Neural progenitor cell (in vitro differentiated cells): ENCODE results near the gene SLC43A2. TPM values are rescaled to one million over a fixed set of nuclear protein-coding genes. Genes with fewer than 3 reads are reported as not detected.

ENCODE experiments used
- DNase-seq: peaks from one replicate; pipeline ENCODE4 v3.0.0-alpha.2; 2016; ENCODE audit warnings: low spot score
- H2AFZ ChIP-seq: fragments of 200-600 bp; sonication (generic); replicated peaks from 2 replicates; pipeline ENCODE4 v1.6.1; 2016; ENCODE audit warnings: antibody characterized with exemption
- H3F3A ChIP-seq: fragments of 200-600 bp; sonication (generic); 2 replicates; pipeline ENCODE4 v1.6.1; 2016; ENCODE audit warnings: antibody characterized with exemption, low read depth
- H3K27ac ChIP-seq: fragments of 200-600 bp; sonication (generic); 2 replicates; pipeline ENCODE4 v1.5.1; 2016; ENCODE audit warnings: mild to moderate bottlenecking
- H3K27me3 ChIP-seq: fragments of 200-600 bp; sonication (generic); 2 replicates; pipeline ENCODE4 v1.6.1; 2016; ENCODE audit warnings: mild to moderate bottlenecking, moderate library complexity
- H3K36me3 ChIP-seq: fragments of 200-600 bp; sonication (generic); 2 replicates; pipeline ENCODE4 v1.5.1; 2016
- H3K4me1 ChIP-seq: fragments of 200-600 bp; sonication (generic); 2 replicates; pipeline ENCODE4 v1.6.1; 2016; ENCODE audit warnings: mixed run types
- H3K4me2 ChIP-seq: fragments of 200-600 bp; sonication (generic); 2 replicates; pipeline ENCODE4 v1.6.1; 2016
- H3K4me3 ChIP-seq: fragments of 200-600 bp; sonication (generic); 2 replicates; pipeline ENCODE4 v1.5.1; 2016
- H3K79me2 ChIP-seq: fragments of 200-600 bp; sonication (generic); 2 replicates; pipeline ENCODE4 v1.6.1; 2016; ENCODE audit warnings: low read depth
- H3K9ac ChIP-seq: fragments of 200-600 bp; sonication (generic); 2 replicates; pipeline ENCODE4 v1.6.1; 2016
- H3K9me3 ChIP-seq: fragments of 200-600 bp; sonication (generic); 2 replicates; pipeline ENCODE4 v1.5.1; 2016; ENCODE audit warnings: low read depth
- H4K20me1 ChIP-seq: fragments of 200-600 bp; sonication (generic); 2 replicates; pipeline ENCODE4 v1.6.1; 2016; ENCODE audit warnings: low read depth
- H3K27ac Mint-ChIP-seq: 3 replicates; pipeline ENCODE4 v1.8.0; 2021; ENCODE audit warnings: mixed read lengths
- H3K27me3 Mint-ChIP-seq: 2 replicates; pipeline ENCODE4 v1.8.0; 2022; ENCODE audit warnings: low read depth, mild to moderate bottlenecking, inconsistent platforms, moderate library complexity, mixed read lengths; ENCODE audit not compliant: insufficient read depth
- H3K36me3 Mint-ChIP-seq: 3 replicates; pipeline ENCODE4 v1.8.0; 2021; ENCODE audit warnings: mixed read lengths
- H3K4me1 Mint-ChIP-seq: 3 replicates; pipeline ENCODE4 v1.8.0; 2021; ENCODE audit warnings: mixed read lengths
- H3K4me3 Mint-ChIP-seq: 3 replicates; pipeline ENCODE4 v1.8.0; 2021; ENCODE audit warnings: mild to moderate bottlenecking, moderate library complexity, mixed read lengths
- H3K9me3 Mint-ChIP-seq: 3 replicates; pipeline ENCODE4 v1.8.0; 2020; ENCODE audit warnings: mixed read lengths
- EZH2 ChIP-seq: fragments of 200-600 bp; sonication (generic); IDR thresholded peaks from 2 replicates; pipeline ENCODE4 v1.6.1; 2017; ENCODE audit warnings: antibody characterized with exemption, mild to moderate bottlenecking, moderate library complexity
- EZH2phosphoT487 ChIP-seq: fragments of 200-600 bp; sonication (generic); IDR thresholded peaks from 2 replicates; pipeline ENCODE4 v1.6.1; 2017; ENCODE audit warnings: antibody characterized with exemption
- total RNA-seq: library from RNA; depleted of rRNA; stranded (reverse); fragments of >200 nt; gene quantifications from 2 replicates; pipeline ENCODE4 v1.2.3, GENCODE V29; 2015; ENCODE audit warnings: low replicate concordance
- TF ChIP-seq, protein P1 (sequence below): fragments of 200-600 bp; sonication (generic); IDR thresholded peaks from 2 replicates; pipeline ENCODE4 v1.5.1; 2017; ENCODE audit warnings: antibody characterized with exemption, mild to moderate bottlenecking

Gene SLC43A2
- total RNA-seq, 1 donor from 2014 or later, result 6.8 TPM

DNA sequence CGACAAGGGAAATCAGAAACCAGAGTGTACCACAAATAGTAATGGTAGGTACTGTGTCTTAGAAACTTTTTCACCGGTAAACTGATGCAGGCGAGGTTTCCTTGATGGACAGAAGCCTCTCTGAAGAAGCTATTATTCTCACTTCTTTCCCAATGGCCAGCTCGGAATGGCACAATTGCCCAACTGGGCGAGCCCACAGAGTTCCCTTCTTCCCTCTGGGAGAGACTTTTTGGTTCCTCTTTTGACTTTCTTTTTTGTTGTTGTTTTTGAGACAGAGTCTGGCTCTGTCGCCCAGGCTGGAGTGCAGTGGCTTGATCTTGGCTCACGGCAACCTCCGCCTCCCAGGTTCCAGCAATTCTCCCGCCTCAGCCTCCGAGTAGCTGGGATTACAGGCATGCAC lies 16.9 kb downstream of the SLC43A2 start:
- H2AFZ ChIP-seq, result no peak overlapping the region
- H3K4me2 ChIP-seq, result no peak overlapping the region
- H3K4me1 ChIP-seq, result no peaks in the 10 kb centered on the region
- no peak overlapping the region for H3K27ac ChIP-seq
- no peaks in the 10 kb centered on the region for H3K36me3 ChIP-seq
- no peaks in the 10 kb centered on the region for H3K79me2 ChIP-seq
- H3F3A ChIP-seq, result no peaks in the 10 kb centered on the region
- no peaks in the 10 kb centered on the region for H3K27me3 ChIP-seq
- no peak overlapping the region for H3K27ac Mint-ChIP-seq
- H3K9me3 Mint-ChIP-seq, result no peaks in the 10 kb centered on the region
- DNase-seq, result no peak
- H3K27me3 Mint-ChIP-seq, result no peaks in the 10 kb centered on the region
- H3K4me3 ChIP-seq, result no peak overlapping the region
- peaks cover 6% of the 10 kb centered on the region for H3K36me3 Mint-ChIP-seq
- no peak overlapping the region for H3K4me3 Mint-ChIP-seq
- H3K9me3 ChIP-seq, result no peaks in the 10 kb centered on the region
- no peak overlapping the region for H3K9ac ChIP-seq
- H3K4me1 Mint-ChIP-seq, result peaks cover 8% of the 10 kb centered on the region
- H4K20me1 ChIP-seq, result no peaks in the 10 kb centered on the region
- TF ChIP-seq EZH2phosphoT487 (no peak), EZH2 (no peak)
- TF ChIP-seq, protein P1, sequence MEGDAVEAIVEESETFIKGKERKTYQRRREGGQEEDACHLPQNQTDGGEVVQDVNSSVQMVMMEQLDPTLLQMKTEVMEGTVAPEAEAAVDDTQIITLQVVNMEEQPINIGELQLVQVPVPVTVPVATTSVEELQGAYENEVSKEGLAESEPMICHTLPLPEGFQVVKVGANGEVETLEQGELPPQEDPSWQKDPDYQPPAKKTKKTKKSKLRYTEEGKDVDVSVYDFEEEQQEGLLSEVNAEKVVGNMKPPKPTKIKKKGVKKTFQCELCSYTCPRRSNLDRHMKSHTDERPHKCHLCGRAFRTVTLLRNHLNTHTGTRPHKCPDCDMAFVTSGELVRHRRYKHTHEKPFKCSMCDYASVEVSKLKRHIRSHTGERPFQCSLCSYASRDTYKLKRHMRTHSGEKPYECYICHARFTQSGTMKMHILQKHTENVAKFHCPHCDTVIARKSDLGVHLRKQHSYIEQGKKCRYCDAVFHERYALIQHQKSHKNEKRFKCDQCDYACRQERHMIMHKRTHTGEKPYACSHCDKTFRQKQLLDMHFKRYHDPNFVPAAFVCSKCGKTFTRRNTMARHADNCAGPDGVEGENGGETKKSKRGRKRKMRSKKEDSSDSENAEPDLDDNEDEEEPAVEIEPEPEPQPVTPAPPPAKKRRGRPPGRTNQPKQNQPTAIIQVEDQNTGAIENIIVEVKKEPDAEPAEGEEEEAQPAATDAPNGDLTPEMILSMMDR, result no peak

DNA sequence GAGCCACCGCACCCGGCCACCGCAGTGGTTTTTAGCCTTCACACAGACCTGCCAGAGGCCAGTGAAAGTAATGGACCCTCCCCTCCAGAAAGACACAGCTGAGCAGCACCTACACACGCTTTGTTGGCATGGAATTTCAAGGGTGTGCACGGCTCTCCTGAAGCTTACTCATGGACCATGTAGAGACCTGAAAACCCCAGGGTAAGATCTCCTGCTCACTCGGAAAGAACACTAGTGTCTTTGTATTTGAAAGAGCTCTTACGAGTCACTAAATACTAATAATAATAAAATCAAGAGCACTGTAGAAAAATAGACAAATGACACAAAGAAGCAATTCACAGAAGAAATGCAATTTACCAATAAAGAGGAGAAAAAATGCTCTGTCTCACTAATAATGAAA lies 20.0 kb downstream of the SLC43A2 start:
- Histone ChIP-seq H3K9me3 (no peaks in the 10 kb centered on the region), H3F3A (peaks cover 5% of the 10 kb centered on the region), H3K79me2 (no peaks in the 10 kb centered on the region), H3K27me3 (no peaks in the 10 kb centered on the region), H2AFZ (no peak overlapping the region), H3K4me3 (no peak overlapping the region), H3K36me3 (no peaks in the 10 kb centered on the region), H3K27ac (no peak overlapping the region), H3K4me1 (peaks cover 12% of the 10 kb centered on the region), H4K20me1 (no peaks in the 10 kb centered on the region), H3K9ac (no peak overlapping the region), H3K4me2 (no peak overlapping the region)
- no peaks in the 10 kb centered on the region for H3K9me3 Mint-ChIP-seq
- no peak overlapping the region for H3K27ac Mint-ChIP-seq
- peaks cover 2% of the 10 kb centered on the region for H3K27me3 Mint-ChIP-seq
- TF ChIP-seq EZH2 (no peak), EZH2phosphoT487 (no peak)
- TF ChIP-seq, protein P1, result no peak
- peaks cover 25% of the 10 kb centered on the region for H3K4me1 Mint-ChIP-seq
- DNase-seq, result no peak
- H3K36me3 Mint-ChIP-seq, result peaks cover 3% of the 10 kb centered on the region
- no peak overlapping the region for H3K4me3 Mint-ChIP-seq

DNA sequence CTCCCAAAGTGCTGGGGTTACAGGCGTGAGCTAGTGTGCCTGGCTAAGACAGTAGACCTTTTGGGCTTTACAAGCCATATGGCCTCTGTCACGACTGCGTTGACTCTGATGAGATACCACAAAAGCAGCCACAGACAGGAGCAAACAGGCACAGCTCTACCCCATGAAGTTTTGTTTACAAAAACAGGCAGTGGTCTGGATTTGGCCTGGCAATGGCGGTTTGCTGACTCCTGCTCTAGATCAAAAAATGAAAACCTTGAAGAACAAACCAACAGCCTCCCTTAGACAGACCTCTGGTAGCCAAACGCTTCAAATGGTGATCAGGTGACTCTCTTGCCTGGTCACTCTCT lies 20.7 kb downstream of the SLC43A2 start:
- Histone ChIP-seq H3K4me3 (no peak overlapping the region), H3K4me1 (peaks cover 12% of the 10 kb centered on the region), H3K79me2 (no peaks in the 10 kb centered on the region), H3K9me3 (no peaks in the 10 kb centered on the region), H3K4me2 (no peak overlapping the region), H3K9ac (no peak overlapping the region), H3K36me3 (no peaks in the 10 kb centered on the region), H3K27me3 (no peaks in the 10 kb centered on the region), H4K20me1 (no peaks in the 10 kb centered on the region), H3F3A (peaks cover 5% of the 10 kb centered on the region), H3K27ac (no peak overlapping the region), H2AFZ (no peak overlapping the region)
- peak overlapping the region; percentile 14 for H3K27ac Mint-ChIP-seq
- H3K4me3 Mint-ChIP-seq, result no peak overlapping the region
- H3K9me3 Mint-ChIP-seq, result no peaks in the 10 kb centered on the region
- no peak for DNase-seq
- peaks cover 2% of the 10 kb centered on the region for H3K27me3 Mint-ChIP-seq
- TF ChIP-seq, protein P1, result no peak
- TF ChIP-seq EZH2, result no peak
- TF ChIP-seq EZH2phosphoT487, result no peak
- peaks cover 25% of the 10 kb centered on the region for H3K4me1 Mint-ChIP-seq
- peaks cover 5% of the 10 kb centered on the region for H3K36me3 Mint-ChIP-seq
